Activated CD8-positive, alpha-beta memory T cell treated with anti-CD3 and anti-CD28 coated beads, Interleukin-2, amount 50 U/mL, for 24 hours (primary cell): ENCODE data around the gene CLCF1.
"Not testable (repeated sequence)": the region's sequence is repeated elsewhere in the genome, so short reads cannot be mapped to it uniquely, and the experiment has no call there.

ENCODE experiments used
- DNase-seq: peaks from one replicate; pipeline ENCODE4 v3.0.0-alpha.2; 2020; ENCODE audit errors: extremely low read depth

Gene CLCF1

DNA sequence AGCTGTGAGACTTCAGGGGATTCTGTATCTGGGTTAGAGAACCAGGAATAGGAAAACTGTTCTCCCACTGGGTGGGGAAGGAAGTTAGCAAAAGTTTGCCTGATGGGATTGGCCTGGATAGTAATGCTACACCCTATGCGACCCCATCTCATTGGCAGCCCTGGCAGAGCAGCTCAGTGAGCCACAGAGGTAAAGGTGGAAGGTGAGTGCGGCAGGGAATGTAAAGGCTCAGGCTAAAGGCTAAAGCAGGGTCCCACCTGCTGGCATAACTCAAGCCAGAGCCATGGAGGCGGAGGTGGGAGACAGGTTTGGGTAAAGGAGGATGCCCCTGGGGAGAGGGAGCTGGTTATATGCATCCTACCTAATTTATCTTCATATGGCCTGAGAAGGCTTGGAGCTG, 51.3 kb downstream of the CLCF1 start:
- DNase-seq: no peak

DNA sequence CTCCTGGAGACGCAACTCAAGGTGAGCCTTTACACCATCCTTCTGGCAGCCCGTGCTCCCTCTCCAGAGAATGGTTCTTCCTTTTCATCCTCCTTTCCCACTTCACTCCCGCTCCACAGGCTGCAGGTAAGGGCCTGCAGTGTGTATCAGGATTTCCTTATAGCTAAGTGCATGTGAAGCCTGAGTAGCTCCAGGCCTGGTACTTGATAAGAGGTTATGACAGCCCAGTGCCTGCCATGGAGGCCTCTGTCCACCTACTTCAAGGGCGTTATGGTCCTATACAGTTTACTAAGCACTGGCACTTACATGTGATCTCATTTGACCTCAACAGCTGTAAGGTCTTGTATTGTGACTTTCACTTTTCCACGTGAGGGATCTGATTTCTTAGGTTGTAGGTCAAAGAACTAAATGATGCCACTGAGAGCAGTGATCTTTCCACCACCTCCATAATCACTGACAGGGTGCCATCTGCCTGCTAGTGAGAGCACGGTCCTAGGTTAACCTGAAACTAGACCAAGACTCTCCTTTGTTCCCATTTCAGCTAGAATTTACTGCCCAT, 52.0 kb downstream of the CLCF1 start:
- DNase-seq: no peak

DNA sequence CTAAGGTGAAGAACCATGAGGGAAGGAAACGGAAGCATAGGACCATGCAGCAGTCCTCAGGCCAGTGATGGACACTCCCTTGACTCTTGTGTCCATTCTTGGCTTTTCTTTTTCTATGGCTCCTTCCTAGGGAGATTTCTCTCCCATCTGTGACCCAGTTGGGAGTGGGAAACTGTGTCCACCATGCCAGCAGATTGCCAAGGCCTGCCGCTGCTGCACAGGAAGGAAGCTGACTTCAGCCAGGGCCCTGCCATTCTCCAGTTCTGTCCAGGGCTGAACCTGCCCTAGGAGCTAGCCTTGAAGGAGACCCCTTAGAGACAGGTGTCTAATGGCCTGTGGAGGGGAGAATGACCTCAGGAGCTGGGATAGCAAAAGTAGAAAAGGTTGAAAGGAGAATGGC, 52.7 kb downstream of the CLCF1 start:
- DNase-seq: no peak

- no peak for DNase-seq
These were observed 53.4 kb downstream of the CLCF1 start for GRCh38 chr11:67320011-67320410.

- not testable (repeated sequence) for DNase-seq
These were observed 54.5 kb downstream of the CLCF1 start for GRCh38 chr11:67318876-67319275.

DNA sequence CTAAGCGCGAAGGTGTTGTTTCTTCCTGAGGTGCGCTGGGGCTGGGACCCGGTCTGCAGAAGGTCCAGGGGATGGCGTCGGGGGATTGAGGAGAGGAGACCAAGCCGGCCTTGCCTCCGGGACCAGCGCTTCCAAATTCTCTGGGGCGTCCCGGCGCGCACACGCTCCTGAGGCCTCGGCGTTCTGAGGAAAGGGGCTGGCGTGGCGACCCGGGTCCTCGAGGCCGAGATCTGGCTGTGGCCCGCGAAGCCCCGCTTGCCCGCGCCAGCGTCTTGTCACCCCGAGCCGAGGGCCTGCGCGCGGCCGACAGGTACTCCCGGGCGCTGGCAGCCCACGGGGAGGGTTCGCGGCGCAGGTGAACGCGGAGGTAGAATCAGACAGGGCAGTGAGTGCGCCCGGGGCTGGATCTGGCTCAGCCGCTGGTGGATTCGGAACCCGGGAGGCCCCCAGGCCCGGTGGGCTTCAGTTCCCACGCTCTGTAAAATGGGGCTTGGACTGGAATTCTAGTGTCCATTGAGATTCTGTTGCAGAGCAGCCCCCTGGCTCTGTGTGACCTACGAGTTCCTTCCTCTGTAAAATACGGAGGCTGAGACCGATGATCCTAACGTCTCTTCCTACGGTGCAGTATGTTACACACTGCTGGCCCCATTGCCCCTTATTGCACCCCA, 55.4 kb downstream of the CLCF1 start:
- no peak for DNase-seq

DNA sequence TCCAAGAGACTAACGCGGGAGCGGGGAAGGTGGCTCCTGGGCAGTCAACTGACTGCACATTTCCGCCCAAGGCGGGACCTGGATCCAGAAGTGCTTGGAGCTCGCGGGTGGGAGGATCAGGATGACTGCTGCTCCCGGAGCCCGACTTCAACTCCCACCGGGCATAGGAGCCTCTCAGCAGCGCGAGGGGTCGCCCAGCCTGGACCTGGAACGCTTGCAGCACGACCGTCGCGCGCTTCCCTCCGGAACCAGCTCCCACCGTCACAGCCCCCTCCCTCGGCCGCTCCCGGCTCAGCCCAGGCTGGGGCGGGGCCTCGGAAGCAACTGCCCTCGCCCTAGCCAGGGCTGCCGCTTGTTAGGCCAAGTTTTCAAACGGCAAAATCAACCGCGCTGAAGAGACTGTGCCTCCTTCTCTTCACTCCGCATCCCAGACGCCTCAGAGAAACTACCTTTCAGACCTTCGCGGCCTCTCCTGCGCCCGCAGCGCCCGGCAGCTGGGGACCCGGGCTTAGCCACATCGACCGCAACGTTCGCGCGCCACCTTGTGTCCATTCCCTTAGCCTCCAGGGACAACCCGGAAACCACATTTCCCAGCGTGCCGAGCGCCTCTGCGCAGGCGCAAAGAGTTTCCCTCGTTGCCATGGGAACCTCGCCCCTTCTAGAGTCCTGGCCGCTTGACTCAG, 56.1 kb downstream of the CLCF1 start:
- peak; percentile 99 for DNase-seq

DNA sequence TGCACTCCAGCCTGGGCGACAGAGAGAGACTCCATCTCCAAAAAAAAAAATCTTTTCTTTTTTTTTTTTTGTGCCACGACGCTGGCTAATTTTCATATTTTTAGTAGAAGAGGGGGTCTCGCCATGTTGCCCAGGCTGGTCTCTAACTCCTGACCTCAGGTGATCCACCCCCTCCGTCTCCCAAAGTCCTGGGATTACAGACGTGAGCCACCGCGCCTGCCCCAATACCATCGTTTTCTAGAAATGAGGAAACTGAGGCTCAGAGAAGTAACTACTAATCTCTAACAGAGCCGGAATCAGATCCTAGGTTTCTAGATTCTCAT, 56.6 kb downstream of the CLCF1 start:
- DNase-seq: no peak

GRCh38 chr11:67315325-67315909, 58.0 kb downstream of the CLCF1 start:
- no peak for DNase-seq

- no peak for DNase-seq
These were observed 59.2 kb downstream of the CLCF1 start for GRCh38 chr11:67314218-67314617.
